Stomach (tissue), 4 donors: ENCODE data around the gene RIMKLB.
"Not testable (repeated sequence)": the region's sequence is repeated elsewhere in the genome, so short reads cannot be mapped to it uniquely, and the experiment has no call there.

Experiments
- CTCF ChIP-seq, 7 experiments: fragments of 450-650 bp in 4 of 7; fragments of 200-600 bp in 3 of 7; sonication (generic) in 3 of 7; IDR thresholded peaks; one replicate each; pipeline ENCODE4 v1.5.1; 2016 to 2019; ENCODE audit warnings: antibody characterized with exemption in 7 of 7, control low read depth in 2 of 7, mild to moderate bottlenecking in 1 of 7
- EP300 ChIP-seq: sonication (generic); formaldehyde crosslinking; IDR thresholded peaks from one replicate; pipeline ENCODE4 v1.6.1; 2017; ENCODE audit warnings: antibody characterized with exemption
- POLR2A ChIP-seq, 4 donors: fragments of 450-650 bp; IDR thresholded peaks; one replicate each; pipeline ENCODE4 v1.6.1; 2016; ENCODE audit warnings: antibody characterized with exemption in 4 of 4, control low read depth in 2 of 4, mild to moderate bottlenecking in 1 of 4, moderate library complexity in 1 of 4
- POLR2AphosphoS5 ChIP-seq, 3 donors: sonication (generic); formaldehyde crosslinking; IDR thresholded peaks; one replicate each; pipeline ENCODE4 v1.6.1; 2016; ENCODE audit warnings: antibody characterized with exemption in 3 of 3

DNA sequence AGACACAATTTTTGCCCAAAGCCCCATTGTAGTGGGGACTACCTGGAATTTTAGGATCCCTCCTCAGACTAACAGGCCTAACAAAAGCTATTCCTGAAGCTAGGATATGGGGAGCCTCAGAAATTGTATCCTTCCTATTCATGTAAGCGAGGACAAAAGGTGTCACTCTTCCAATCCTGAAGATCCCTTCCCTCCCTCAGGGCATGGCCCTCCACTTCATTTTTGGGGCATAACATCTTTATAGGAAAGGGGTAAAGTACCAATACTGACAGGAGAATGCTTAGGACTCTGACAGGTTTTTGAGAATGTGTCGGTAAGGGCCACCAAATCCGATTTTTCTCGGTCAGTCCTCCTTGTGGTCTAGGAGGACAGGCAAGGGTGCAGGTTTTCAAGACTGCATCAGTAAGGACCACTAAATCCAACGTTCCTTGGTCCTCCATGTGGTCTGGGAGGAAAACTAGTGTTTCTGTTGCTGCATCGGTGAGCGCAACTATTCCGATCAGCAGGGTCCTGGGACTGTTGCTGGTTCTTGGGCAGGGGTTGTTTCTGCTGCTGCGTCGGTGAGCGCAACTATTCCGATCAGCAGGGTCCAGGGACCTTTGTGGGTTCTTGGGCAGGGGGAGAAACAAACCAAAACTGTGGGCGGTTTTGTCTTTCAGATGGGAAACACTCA is 91.7 kb downstream of the RIMKLB start:
- TF ChIP-seq CTCF (IDR thresholded peaks at IDR 0.05); POLR2A (IDR thresholded peaks at IDR 0.05); EP300; POLR2AphosphoS5 (IDR thresholded peaks at IDR 0.05): not testable (repeated sequence)
